HepG2 (cell line): Measurements from ENCODE around the gene NUAK2. TPM values are rescaled to one million over a fixed set of nuclear protein-coding genes. Genes with fewer than 3 reads are reported as not detected.

Experiments used
- BORCS8-MEF2B ChIP-seq: sonication (generic); formaldehyde crosslinking; IDR thresholded peaks from 2 replicates; pipeline ENCODE4 v1.8.0; 2022; ENCODE audit warnings: mild to moderate bottlenecking, missing genetic modification reagents
- CBX2 ChIP-seq, 2 experiments: fragments of 200-600 bp in 1 of 2; sonication (generic); formaldehyde crosslinking in 1 of 2; IDR thresholded peaks; 2 replicates each; pipeline versions ENCODE4 v1.7.0 to v1.8.1; 2018 to 2022; ENCODE audit warnings: low read depth in 2 of 2, low read length in 1 of 2, mild to moderate bottlenecking in 1 of 2, missing genetic modification reagents in 1 of 2
- CBX5 ChIP-seq: sonication (generic); formaldehyde crosslinking; IDR thresholded peaks from 2 replicates; pipeline ENCODE4 v1.4.0; 2020; ENCODE audit warnings: missing genetic modification reagents, borderline replicate concordance
- CENPT ChIP-seq: sonication (generic); formaldehyde crosslinking; IDR thresholded peaks from 2 replicates; pipeline ENCODE4 v1.8.0; 2022; ENCODE audit warnings: low read depth, mild to moderate bottlenecking, moderate library complexity, missing genetic modification reagents
- FOXP1 ChIP-seq, 2 experiments: fragments of 450-650 bp in 1 of 2; IDR thresholded peaks; 2 replicates each; pipeline ENCODE4 v1.6.1; 2017 to 2018; ENCODE audit warnings: antibody characterized with exemption in 1 of 2
- MIER2 ChIP-seq: IDR thresholded peaks from 2 replicates; pipeline ENCODE4 v1.6.1; 2016; ENCODE audit warnings: missing biosample characterization, missing genetic modification reagents
- MYNN ChIP-seq: sonication (generic); formaldehyde crosslinking; IDR thresholded peaks from 2 replicates; pipeline ENCODE4 v1.4.0; 2020; ENCODE audit warnings: mild to moderate bottlenecking, low read depth, missing genetic modification reagents
- NRL ChIP-seq: sonication (generic); formaldehyde crosslinking; IDR thresholded peaks from 2 replicates; pipeline ENCODE4 v1.5.0; 2020; ENCODE audit warnings: missing genetic modification reagents, mild to moderate bottlenecking, moderate library complexity, borderline replicate concordance
- ZBTB21 ChIP-seq: sonication (generic); formaldehyde crosslinking; IDR thresholded peaks from 2 replicates; pipeline ENCODE4 v1.4.0; 2020; ENCODE audit warnings: missing genetic modification reagents
- ZNF224 ChIP-seq: sonication (generic); formaldehyde crosslinking; IDR thresholded peaks from 2 replicates; pipeline ENCODE4 v1.5.0; 2020; ENCODE audit warnings: mild to moderate bottlenecking, missing genetic modification reagents
- ZNF232 ChIP-seq: sonication (generic); formaldehyde crosslinking; IDR thresholded peaks from 2 replicates; pipeline ENCODE4 v1.4.0; 2020; ENCODE audit warnings: missing genetic modification reagents, borderline replicate concordance
- ZNF562 ChIP-seq: sonication (generic); formaldehyde crosslinking; IDR thresholded peaks from 2 replicates; pipeline ENCODE4 v1.8.0; 2022; ENCODE audit warnings: missing genetic modification reagents, borderline replicate concordance
- ZNF572 ChIP-seq: sonication (generic); formaldehyde crosslinking; IDR thresholded peaks from 2 replicates; pipeline ENCODE4 v1.5.1; 2020; ENCODE audit warnings: mild to moderate bottlenecking, missing genetic modification reagents
- ZNF883 ChIP-seq: sonication (generic); formaldehyde crosslinking; IDR thresholded peaks from 2 replicates; pipeline ENCODE4 v1.5.1; 2020; ENCODE audit warnings: mild to moderate bottlenecking, missing genetic modification reagents; ENCODE audit errors: not compliant biosample characterization
- polyA plus RNA-seq, 8 experiments: library from polyadenylated mRNA; depleted of rRNA in 3 of 8; stranded (reverse) in 7 of 8; unstranded in 1 of 8; fragments of >200 nt; fragmentation: Illumina TruSeq in 4 of 8; extraction: Trizol in 4 of 8; gene quantifications; 2 replicates each; pipeline versions ENCODE4 v1.2.1 to v1.2.3, GENCODE V29; 2011 to 2016; ENCODE audit warnings: low read depth in 4 of 8, missing spikeins in 1 of 8, mixed read lengths in 1 of 8; ENCODE audit not compliant: insufficient read depth in 1 of 8
- total RNA-seq, 5 experiments: library from RNA; depleted of rRNA; stranded (reverse); fragments of >200 nt; fragmentation: Illumina TruSeq; extraction: Trizol; gene quantifications; 2 replicates each; pipeline ENCODE4 v1.2.3, GENCODE V29; 2016; ENCODE audit warnings: low read depth in 1 of 5
- TF ChIP-seq, protein P1 (sequence below): sonication (generic); formaldehyde crosslinking; IDR thresholded peaks from 2 replicates; pipeline ENCODE4 v1.5.0; 2020; ENCODE audit warnings: missing genetic modification reagents, mild to moderate bottlenecking, borderline replicate concordance
- TF ChIP-seq, protein P2 (sequence below): sonication (generic); formaldehyde crosslinking; IDR thresholded peaks from 2 replicates; pipeline ENCODE4 v1.4.0; 2020; ENCODE audit warnings: missing genetic modification reagents, mild to moderate bottlenecking, borderline replicate concordance
- TF ChIP-seq, protein P3 (sequence below): sonication (generic); formaldehyde crosslinking; IDR thresholded peaks from 2 replicates; pipeline ENCODE4 v1.5.0; 2020; ENCODE audit warnings: missing genetic modification reagents
- TF ChIP-seq, protein P4 (sequence below): sonication (generic); formaldehyde crosslinking; IDR thresholded peaks from 2 replicates; pipeline ENCODE4 v1.8.0; 2022; ENCODE audit warnings: mild to moderate bottlenecking, missing genetic modification reagents, moderate library complexity
- TF ChIP-seq, protein P5 (sequence below): sonication (generic); formaldehyde crosslinking; IDR thresholded peaks from 2 replicates; pipeline ENCODE4 v1.4.0; 2020; ENCODE audit warnings: missing genetic modification reagents; ENCODE audit errors: not compliant biosample characterization
- TF ChIP-seq, protein P6 (sequence below): sonication (generic); formaldehyde crosslinking; IDR thresholded peaks from 2 replicates; pipeline ENCODE4 v1.5.1; 2020; ENCODE audit warnings: missing genetic modification reagents, mild to moderate bottlenecking, borderline replicate concordance

Gene NUAK2
- total and polyA plus RNA-seq, 2 of the 13 experiments (the other 11 are each of a cell fraction or from before 2014, with no cell fraction given) = 0.75 to 1.1 TPM

DNA sequence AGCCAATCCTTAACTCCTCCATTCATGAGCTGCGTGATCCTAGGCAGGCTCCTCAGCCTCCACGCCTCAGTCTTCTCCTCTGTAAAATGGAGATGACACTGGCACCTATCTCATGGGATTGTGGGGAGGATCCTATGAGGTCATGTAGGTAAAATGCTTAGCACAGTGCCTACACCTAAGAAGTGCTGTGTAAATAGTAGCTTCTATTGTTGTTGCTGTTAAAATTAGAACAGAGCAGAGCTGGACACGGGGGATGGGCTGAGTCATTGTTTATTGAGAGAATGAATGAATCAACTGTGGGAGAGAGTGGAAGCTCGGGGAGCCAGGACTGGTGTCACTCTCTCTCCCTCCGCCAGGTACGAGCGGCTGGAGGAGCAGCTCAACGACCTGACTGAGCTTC is 50.8 kb downstream of the NUAK2 start (continued):
- TF ChIP-seq, protein P1, sequence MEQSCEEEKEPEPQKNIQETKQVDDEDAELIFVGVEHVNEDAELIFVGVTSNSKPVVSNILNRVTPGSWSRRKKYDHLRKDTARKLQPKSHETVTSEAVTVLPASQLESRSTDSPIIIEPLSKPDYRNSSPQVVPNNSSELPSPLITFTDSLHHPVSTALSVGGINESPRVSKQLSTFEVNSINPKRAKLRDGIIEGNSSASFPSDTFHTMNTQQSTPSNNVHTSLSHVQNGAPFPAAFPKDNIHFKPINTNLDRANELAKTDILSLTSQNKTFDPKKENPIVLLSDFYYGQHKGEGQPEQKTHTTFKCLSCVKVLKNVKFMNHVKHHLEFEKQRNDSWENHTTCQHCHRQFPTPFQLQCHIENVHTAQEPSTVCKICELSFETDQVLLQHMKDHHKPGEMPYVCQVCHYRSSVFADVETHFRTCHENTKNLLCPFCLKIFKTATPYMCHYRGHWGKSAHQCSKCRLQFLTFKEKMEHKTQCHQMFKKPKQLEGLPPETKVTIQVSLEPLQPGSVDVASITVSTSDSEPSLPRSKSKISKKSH = no peak
- TF ChIP-seq ZNF232 (CRISPR knock-in tag) (no peak), MIER2 (CRISPR knock-in tag) (no peak), CBX2 (IDR thresholded peaks at IDR 0.05; ENCODE audit: low read depth, low read length) (no peak), CBX2 (CRISPR knock-in tag; IDR thresholded peaks at IDR 0.05; ENCODE audit: low read depth) (no peak), ZNF883 (CRISPR knock-in tag) (no peak), ZNF572 (CRISPR knock-in tag) (no peak), ZNF562 (no peak), CENPT (CRISPR knock-in tag) (no peak), BORCS8-MEF2B (CRISPR knock-in tag) (no peak), FOXP1 (IDR thresholded peaks at IDR 0.05) (no peak), FOXP1 (CRISPR knock-in tag; IDR thresholded peaks at IDR 0.05) (0 out of 2 replicates have a peak, but pooled peaks have one; percentile 17), ZNF224 (CRISPR knock-in tag) (no peak), NRL (CRISPR knock-in tag) (no peak), ZBTB21 (CRISPR knock-in tag) (peak; percentile 57; the same call in 1 of the 2 replicates), CBX5 (no peak), MYNN (CRISPR knock-in tag) (no peak)
- TF ChIP-seq, protein P2, sequence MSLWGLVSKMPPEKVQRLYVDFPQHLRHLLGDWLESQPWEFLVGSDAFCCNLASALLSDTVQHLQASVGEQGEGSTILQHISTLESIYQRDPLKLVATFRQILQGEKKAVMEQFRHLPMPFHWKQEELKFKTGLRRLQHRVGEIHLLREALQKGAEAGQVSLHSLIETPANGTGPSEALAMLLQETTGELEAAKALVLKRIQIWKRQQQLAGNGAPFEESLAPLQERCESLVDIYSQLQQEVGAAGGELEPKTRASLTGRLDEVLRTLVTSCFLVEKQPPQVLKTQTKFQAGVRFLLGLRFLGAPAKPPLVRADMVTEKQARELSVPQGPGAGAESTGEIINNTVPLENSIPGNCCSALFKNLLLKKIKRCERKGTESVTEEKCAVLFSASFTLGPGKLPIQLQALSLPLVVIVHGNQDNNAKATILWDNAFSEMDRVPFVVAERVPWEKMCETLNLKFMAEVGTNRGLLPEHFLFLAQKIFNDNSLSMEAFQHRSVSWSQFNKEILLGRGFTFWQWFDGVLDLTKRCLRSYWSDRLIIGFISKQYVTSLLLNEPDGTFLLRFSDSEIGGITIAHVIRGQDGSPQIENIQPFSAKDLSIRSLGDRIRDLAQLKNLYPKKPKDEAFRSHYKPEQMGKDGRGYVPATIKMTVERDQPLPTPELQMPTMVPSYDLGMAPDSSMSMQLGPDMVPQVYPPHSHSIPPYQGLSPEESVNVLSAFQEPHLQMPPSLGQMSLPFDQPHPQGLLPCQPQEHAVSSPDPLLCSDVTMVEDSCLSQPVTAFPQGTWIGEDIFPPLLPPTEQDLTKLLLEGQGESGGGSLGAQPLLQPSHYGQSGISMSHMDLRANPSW = no peak
- TF ChIP-seq, protein P3, sequence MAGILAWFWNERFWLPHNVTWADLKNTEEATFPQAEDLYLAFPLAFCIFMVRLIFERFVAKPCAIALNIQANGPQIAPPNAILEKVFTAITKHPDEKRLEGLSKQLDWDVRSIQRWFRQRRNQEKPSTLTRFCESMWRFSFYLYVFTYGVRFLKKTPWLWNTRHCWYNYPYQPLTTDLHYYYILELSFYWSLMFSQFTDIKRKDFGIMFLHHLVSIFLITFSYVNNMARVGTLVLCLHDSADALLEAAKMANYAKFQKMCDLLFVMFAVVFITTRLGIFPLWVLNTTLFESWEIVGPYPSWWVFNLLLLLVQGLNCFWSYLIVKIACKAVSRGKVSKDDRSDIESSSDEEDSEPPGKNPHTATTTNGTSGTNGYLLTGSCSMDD = no peak
- TF ChIP-seq, protein P4, sequence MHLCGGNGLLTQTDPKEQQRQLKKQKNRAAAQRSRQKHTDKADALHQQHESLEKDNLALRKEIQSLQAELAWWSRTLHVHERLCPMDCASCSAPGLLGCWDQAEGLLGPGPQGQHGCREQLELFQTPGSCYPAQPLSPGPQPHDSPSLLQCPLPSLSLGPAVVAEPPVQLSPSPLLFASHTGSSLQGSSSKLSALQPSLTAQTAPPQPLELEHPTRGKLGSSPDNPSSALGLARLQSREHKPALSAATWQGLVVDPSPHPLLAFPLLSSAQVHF = no peak
- TF ChIP-seq, protein P5, sequence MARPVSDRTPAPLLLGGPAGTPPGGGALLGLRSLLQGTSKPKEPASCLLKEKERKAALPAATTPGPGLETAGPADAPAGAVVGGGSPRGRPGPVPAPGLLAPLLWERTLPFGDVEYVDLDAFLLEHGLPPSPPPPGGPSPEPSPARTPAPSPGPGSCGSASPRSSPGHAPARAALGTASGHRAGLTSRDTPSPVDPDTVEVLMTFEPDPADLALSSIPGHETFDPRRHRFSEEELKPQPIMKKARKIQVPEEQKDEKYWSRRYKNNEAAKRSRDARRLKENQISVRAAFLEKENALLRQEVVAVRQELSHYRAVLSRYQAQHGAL (CRISPR knock-in tag) = no peak
- TF ChIP-seq, protein P6, sequence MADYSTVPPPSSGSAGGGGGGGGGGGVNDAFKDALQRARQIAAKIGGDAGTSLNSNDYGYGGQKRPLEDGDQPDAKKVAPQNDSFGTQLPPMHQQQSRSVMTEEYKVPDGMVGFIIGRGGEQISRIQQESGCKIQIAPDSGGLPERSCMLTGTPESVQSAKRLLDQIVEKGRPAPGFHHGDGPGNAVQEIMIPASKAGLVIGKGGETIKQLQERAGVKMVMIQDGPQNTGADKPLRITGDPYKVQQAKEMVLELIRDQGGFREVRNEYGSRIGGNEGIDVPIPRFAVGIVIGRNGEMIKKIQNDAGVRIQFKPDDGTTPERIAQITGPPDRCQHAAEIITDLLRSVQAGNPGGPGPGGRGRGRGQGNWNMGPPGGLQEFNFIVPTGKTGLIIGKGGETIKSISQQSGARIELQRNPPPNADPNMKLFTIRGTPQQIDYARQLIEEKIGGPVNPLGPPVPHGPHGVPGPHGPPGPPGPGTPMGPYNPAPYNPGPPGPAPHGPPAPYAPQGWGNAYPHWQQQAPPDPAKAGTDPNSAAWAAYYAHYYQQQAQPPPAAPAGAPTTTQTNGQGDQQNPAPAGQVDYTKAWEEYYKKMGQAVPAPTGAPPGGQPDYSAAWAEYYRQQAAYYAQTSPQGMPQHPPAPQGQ = no peak
